A549 (cell line): ENCODE measurements around the gene BOC. TPM values are rescaled to one million over a fixed set of nuclear protein-coding genes. Genes with fewer than 3 reads are reported as not detected.

Experiments
- ATAC-seq, 2 experiments: fragments of 200-7000 bp in 1 of 2; fragments of >200 bp in 1 of 2; cut with Nextera tagmentation in 1 of 2; cut with Tn5 transposase in 1 of 2; 3 replicates each; pipeline versions ENCODE4 v1.8.0 to v1.9.1; 2018 to 2020; ENCODE audit warnings: mild to moderate bottlenecking in 1 of 2, moderate library complexity in 1 of 2
- CTCF ChIA-PET: fragments of 300-600 bp; sonication (Branson Sonifier 250); formaldehyde crosslinking; extraction: SDS; loops from one replicate; lab custom pipeline; 2021; ENCODE audit warnings: antibody characterized with exemption, inconsistent platforms; lab: Yijun Ruan, JAX
- POLR2A ChIA-PET: fragments of 350-600 bp; formaldehyde crosslinking; extraction: SDS; loops from one replicate; lab custom pipeline; 2021; ENCODE audit warnings: antibody characterized with exemption, inconsistent platforms; lab: Yijun Ruan, JAX
- DNase-seq, 2 experiments: peaks; one replicate each; pipeline versions ENCODE4 v3.0.0 to v3.0.0-alpha.2; 2011 to 2016; ENCODE audit warnings: low read depth in 1 of 2, low spot score in 1 of 2
- FAIRE-seq: peaks from 2 replicates; lab custom pipeline; 2011; peaks lifted over from hg19 to GRCh38; lab: Jason Lieb, UNC
- H3K27ac ChIP-seq, 2 experiments: fragments of >200 bp; sonication (Bioruptor Twin); formaldehyde crosslinking; 3 replicates each; pipeline ENCODE4 v1.5.1; 2016 to 2017
- H3K4me1 ChIP-seq: fragments of >200 bp; sonication (Bioruptor Twin); formaldehyde crosslinking; 3 replicates; pipeline ENCODE4 v1.6.1; 2016
- H3K4me2 ChIP-seq: fragments of >200 bp; sonication (Bioruptor Twin); formaldehyde crosslinking; 3 replicates; pipeline ENCODE4 v1.6.1; 2016
- H3K4me3 ChIP-seq: fragments of >200 bp; sonication (Bioruptor Twin); formaldehyde crosslinking; 3 replicates; pipeline ENCODE4 v1.5.1; 2016
- H3K9me3 ChIP-seq: fragments of >200 bp; sonication (Bioruptor Twin); formaldehyde crosslinking; 3 replicates; pipeline ENCODE4 v1.6.1; 2016
- CBX2 ChIP-seq: fragments of 200-600 bp; sonication (generic); IDR thresholded peaks from 2 replicates; pipeline ENCODE4 v1.6.1; 2016; ENCODE audit warnings: low read depth, mild to moderate bottlenecking, borderline replicate concordance
- CHD2 ChIP-seq: fragments of 150-350 bp; IDR thresholded peaks from 2 replicates; pipeline ENCODE4 v1.6.1; 2014; ENCODE audit warnings: low read length; ENCODE audit not compliant: partially characterized antibody
- CHD4 ChIP-seq: fragments of 200-600 bp; sonication (generic); IDR thresholded peaks from 2 replicates; pipeline ENCODE4 v1.6.1; 2016; ENCODE audit warnings: antibody characterized with exemption, mild to moderate bottlenecking, borderline replicate concordance
- EP300 ChIP-seq, 2 experiments: fragments of >200 bp; sonication (Bioruptor Twin); formaldehyde crosslinking; IDR thresholded peaks; 2 replicates in 1 of 2; 3 replicates in 1 of 2; pipeline ENCODE4 v1.6.1; 2016 to 2017
- HDAC2 ChIP-seq: fragments of 200-600 bp; sonication (generic); IDR thresholded peaks from 2 replicates; pipeline ENCODE4 v1.6.1; 2016
- HEYL ChIP-seq: fragments of 250-450 bp; sonication (Bioruptor Pico); IDR thresholded peaks from 2 replicates; pipeline ENCODE4 v1.8.0; 2021; ENCODE audit warnings: mild to moderate bottlenecking, moderate library complexity
- HOXA7 ChIP-seq: fragments of 250-450 bp; sonication (Bioruptor Pico); IDR thresholded peaks from 2 replicates; pipeline ENCODE4 v1.5.0; 2020; ENCODE audit warnings: mild to moderate bottlenecking, moderate library complexity
- HOXB5 ChIP-seq: fragments of 250-450 bp; sonication (Bioruptor Pico); IDR thresholded peaks from 2 replicates; pipeline ENCODE4 v1.5.0; 2020; ENCODE audit warnings: mild to moderate bottlenecking, moderate library complexity
- JUN ChIP-seq, 2 experiments: fragments of >200 bp; sonication (Bioruptor Twin); formaldehyde crosslinking; IDR thresholded peaks; 2 replicates in 1 of 2; 3 replicates in 1 of 2; pipeline ENCODE4 v1.6.1; 2016 to 2017
- PHF8 ChIP-seq: fragments of 200-600 bp; sonication (generic); IDR thresholded peaks from 2 replicates; pipeline ENCODE4 v1.6.1; 2016; ENCODE audit warnings: low read depth, mild to moderate bottlenecking, antibody characterized with exemption, moderate library complexity, borderline replicate concordance
- POLR2A ChIP-seq: IDR thresholded peaks from 2 replicates; pipeline ENCODE4 v1.6.1; 2012; ENCODE audit warnings: mild to moderate bottlenecking, low read length
- POLR2AphosphoS2 ChIP-seq: conservative IDR thresholded peaks from 2 replicates; pipeline ENCODE4 v1.6.1; 2012; ENCODE audit warnings: low read length, improper control_type of control experiment, inconsistent platforms
- RFX5 ChIP-seq: fragments of 450-650 bp; IDR thresholded peaks from 2 replicates; pipeline ENCODE4 v1.7.1; 2014; ENCODE audit warnings: antibody characterized with exemption, mild to moderate bottlenecking, moderate library complexity
- RNF2 ChIP-seq: fragments of 200-600 bp; sonication (generic); IDR thresholded peaks from 2 replicates; pipeline ENCODE4 v1.6.1; 2016; ENCODE audit warnings: low read depth, mild to moderate bottlenecking, antibody characterized with exemption, moderate library complexity, borderline replicate concordance
- SMC3 ChIP-seq: fragments of >200 bp; sonication (Bioruptor Twin); formaldehyde crosslinking; IDR thresholded peaks from 3 replicates; pipeline ENCODE4 v1.6.1; 2018; ENCODE audit warnings: inconsistent platforms
- SREBF2 ChIP-seq: fragments of 450-650 bp; IDR thresholded peaks from 2 replicates; pipeline ENCODE4 v1.6.1; 2014; ENCODE audit warnings: mild to moderate bottlenecking, moderate library complexity
- TP53 ChIP-seq: fragments of 250-450 bp; sonication (Bioruptor Pico); IDR thresholded peaks from 2 replicates; pipeline ENCODE4 v1.5.0; 2021; ENCODE audit warnings: mild to moderate bottlenecking, moderate library complexity
- ZFP36 ChIP-seq: fragments of 450-650 bp; IDR thresholded peaks from 2 replicates; pipeline ENCODE4 v1.6.1; 2014; ENCODE audit warnings: borderline replicate concordance; ENCODE audit not compliant: partially characterized antibody
- ZNF302 ChIP-seq: fragments of 250-450 bp; sonication (Bioruptor Pico); IDR thresholded peaks from 2 replicates; pipeline ENCODE4 v1.9.0; 2021; ENCODE audit warnings: inconsistent platforms, mild to moderate bottlenecking, moderate library complexity
- WGBS: methylation state at CpG from one replicate; pipeline ENCODE4 v1.1.6; 2017; ENCODE audit errors: missing lambda C conversion rate; 5-methylcytosine and 5-hydroxymethylcytosine counted together
- polyA plus RNA-seq, 4 experiments: library from polyadenylated mRNA; depleted of rRNA in 3 of 4; stranded (reverse); fragments of >200 nt; fragmentation: RNase III in 1 of 4; extraction: RNeasy Plus Mini Kit Qiagen cat#74134 plus additional on column Dnase treatment in 1 of 4; gene quantifications; 2 replicates in 3 of 4; 3 replicates in 1 of 4; pipeline ENCODE4 v1.2.3, GENCODE V29; 2011 to 2017
- TF ChIP-seq, protein P1 (sequence below): fragments of >200 bp; sonication (Bioruptor Twin); formaldehyde crosslinking; IDR thresholded peaks from 3 replicates; pipeline ENCODE4 v1.6.1; 2016
- TF ChIP-seq, protein P2 (sequence below): fragments of 250-450 bp; sonication (Bioruptor Pico); IDR thresholded peaks from 2 replicates; pipeline ENCODE4 v1.5.0; 2021; ENCODE audit warnings: mild to moderate bottlenecking, moderate library complexity, borderline replicate concordance
- TF ChIP-seq, protein P3 (sequence below): fragments of >200 bp; sonication (Bioruptor Twin); formaldehyde crosslinking; IDR thresholded peaks from 3 replicates; pipeline ENCODE4 v1.5.1; 2016
- TF ChIP-seq, protein P4 (sequence below): fragments of >200 bp; sonication (Bioruptor Twin); formaldehyde crosslinking; IDR thresholded peaks from 2 replicates; pipeline ENCODE4 v1.6.1; 2016

BOC gene
- polyA plus RNA-seq, 2 of the 4 experiments (the other 2 are of a cell fraction), result 4.0 TPM

DNA sequence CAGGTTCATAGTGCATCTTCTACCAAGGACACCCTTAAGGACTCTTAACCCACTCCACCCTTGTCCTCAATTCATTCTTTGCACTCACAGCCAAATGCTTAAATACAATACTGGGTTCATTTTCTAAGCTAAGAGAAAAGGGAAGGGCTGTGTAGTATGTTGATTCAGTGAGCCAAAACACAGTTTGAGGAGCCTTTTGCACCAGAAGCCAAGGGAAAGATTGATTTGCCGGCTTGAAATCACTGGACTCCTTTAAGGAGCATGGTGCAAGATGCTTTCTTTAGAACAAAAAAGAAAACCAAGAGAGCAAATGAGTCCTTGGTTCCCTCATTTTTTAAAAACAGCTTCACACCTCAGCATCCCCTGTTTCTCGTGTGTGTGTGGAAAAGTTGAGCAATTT is 47.8 kb downstream of the BOC start:
- ChIA-PET CTCF (interaction anchor here (1.1 to 2.4 kb wide), 2 partner anchors 10 to 12 kb away, joined by 4 to 7 read pairs; no protein-coding TSS in a partner anchor), POLR2A (no interaction called here)
- WGBS, result 69% methylated on average over 2 of the region's 2 CpGs
- TF ChIP-seq CHD4 (no peak), POLR2AphosphoS2 (no peak), CBX2 (no peak), SREBF2 (no peak), ZFP36 (no peak), HOXA7 (CRISPR knock-in tag) (no peak), PHF8 (no peak), ZNF302 (CRISPR knock-in tag) (no peak), RFX5 (no peak), JUN (IDR thresholded peaks at IDR 0.05) (no peak)
- TF ChIP-seq, protein P1, sequence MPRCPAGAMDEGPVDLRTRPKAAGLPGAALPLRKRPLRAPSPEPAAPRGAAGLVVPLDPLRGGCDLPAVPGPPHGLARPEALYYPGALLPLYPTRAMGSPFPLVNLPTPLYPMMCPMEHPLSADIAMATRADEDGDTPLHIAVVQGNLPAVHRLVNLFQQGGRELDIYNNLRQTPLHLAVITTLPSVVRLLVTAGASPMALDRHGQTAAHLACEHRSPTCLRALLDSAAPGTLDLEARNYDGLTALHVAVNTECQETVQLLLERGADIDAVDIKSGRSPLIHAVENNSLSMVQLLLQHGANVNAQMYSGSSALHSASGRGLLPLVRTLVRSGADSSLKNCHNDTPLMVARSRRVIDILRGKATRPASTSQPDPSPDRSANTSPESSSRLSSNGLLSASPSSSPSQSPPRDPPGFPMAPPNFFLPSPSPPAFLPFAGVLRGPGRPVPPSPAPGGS, result no peak
- TF ChIP-seq, protein P2, sequence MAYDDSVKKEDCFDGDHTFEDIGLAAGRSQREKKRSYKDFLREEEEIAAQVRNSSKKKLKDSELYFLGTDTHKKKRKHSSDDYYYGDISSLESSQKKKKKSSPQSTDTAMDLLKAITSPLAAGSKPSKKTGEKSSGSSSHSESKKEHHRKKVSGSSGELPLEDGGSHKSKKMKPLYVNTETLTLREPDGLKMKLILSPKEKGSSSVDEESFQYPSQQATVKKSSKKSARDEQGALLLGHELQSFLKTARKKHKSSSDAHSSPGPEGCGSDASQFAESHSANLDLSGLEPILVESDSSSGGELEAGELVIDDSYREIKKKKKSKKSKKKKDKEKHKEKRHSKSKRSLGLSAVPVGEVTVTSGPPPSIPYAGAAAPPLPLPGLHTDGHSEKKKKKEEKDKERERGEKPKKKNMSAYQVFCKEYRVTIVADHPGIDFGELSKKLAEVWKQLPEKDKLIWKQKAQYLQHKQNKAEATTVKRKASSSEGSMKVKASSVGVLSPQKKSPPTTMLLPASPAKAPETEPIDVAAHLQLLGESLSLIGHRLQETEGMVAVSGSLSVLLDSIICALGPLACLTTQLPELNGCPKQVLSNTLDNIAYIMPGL (CRISPR knock-in tag), result no peak
- no peak for DNase-seq
- ATAC-seq, result no peak
- no peaks in the 10 kb centered on the region for H3K9me3 ChIP-seq
- H3K4me3 ChIP-seq, result no peak overlapping the region
- FAIRE-seq, result no peak
- no peak overlapping the region for H3K27ac ChIP-seq
- H3K4me2 ChIP-seq, result no peak overlapping the region
- H3K4me1 ChIP-seq, result no peaks in the 10 kb centered on the region

DNA sequence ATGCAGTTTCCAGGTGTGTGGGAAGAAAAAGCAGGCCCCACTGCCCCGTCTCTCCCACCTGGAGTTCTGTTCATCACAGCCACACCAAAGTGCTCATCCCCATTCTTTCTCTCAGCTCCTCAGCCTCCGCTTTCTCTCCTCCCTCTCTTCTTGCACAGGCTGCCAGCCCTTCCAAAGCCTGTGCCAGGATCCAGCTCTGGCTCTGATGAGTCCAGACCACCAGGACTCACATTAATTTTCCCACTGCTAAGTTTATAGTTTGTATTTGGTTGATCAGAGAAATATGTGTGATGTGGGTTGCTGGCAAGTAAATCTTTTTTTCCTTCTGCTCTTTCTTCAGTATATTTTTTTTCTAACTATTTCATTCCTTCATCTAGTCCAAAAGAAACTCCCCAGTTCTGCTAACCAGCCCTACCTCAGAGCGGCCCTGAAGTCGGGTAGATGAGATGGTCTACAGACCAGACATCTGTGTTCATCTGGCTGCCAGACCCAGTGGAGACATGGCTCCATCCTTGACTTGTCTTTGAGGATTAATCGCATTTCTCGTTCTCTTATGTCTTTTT is 49.8 kb downstream of the BOC start:
- Histone ChIP-seq H3K4me3 (no peak overlapping the region), H3K9me3 (no peaks in the 10 kb centered on the region)
- POLR2A ChIA-PET, result no interaction called here
- WGBS, result 64% methylated on average over 6 of the region's 6 CpGs
- ATAC-seq, result no peak
- TF ChIP-seq, protein P2 (CRISPR knock-in tag), result no peak
- no peak for TF ChIP-seq SREBF2
- TF ChIP-seq, all 56 proteins: peak for 0
- CTCF ChIA-PET, result interaction anchor here (1.0 kb wide), 1 partner anchor 26 kb away, joined by 4 read pairs; no protein-coding TSS in a partner anchor
- FAIRE-seq (no peak), DNase-seq (no peak)
- Histone ChIP-seq H3K4me1 (no peaks in the 10 kb centered on the region), H3K27ac (no peak overlapping the region), H3K4me2 (no peak overlapping the region)

DNA sequence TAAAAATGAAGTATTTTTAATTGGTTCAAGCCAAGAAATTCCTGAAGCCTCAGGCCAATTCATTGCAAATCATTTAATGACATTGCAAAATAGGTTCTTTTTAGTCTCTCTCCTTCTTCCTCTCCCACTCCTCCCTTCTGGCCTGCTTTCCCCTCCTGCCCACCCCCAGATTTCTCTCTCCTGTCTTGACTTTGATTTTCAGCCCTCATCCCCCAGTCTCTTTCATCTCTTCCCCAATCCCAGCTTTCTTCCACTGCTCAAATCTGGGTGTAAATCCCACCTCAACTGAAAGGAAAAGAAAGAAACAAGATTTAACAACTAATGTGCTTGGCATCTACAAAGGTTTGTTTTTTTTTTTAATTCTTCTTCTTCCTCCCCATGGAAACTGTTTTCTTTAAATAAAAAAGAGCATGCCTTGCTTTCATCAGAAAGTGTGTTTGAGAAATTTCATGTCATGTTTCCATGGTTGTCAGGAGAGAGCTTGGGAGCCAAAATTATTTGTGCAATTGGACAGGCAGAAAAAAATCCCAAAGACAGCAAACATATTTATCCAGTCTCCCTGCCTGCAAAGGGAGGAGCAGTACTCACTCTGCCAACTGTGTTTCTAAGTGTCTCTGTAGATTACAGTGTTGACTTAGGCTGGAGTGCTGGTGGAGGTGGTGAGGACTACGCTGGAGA is 50.4 kb downstream of the BOC start:
- FAIRE-seq (no peak), DNase-seq (no peak), ATAC-seq (no peak)
- CTCF ChIA-PET, result interaction anchor here (1.0 to 1.4 kb wide), 2 partner anchors 27 kb away, joined by 4 to 5 read pairs; no protein-coding TSS in a partner anchor
- H3K4me2 ChIP-seq, result no peak overlapping the region
- H3K4me1 ChIP-seq, result no peaks in the 10 kb centered on the region
- H3K4me3 ChIP-seq, result no peak overlapping the region
- POLR2A ChIA-PET, result no interaction called here
- no peak overlapping the region for H3K27ac ChIP-seq
- 83% methylated on average over 1 of the region's 1 CpG for WGBS
- no peaks in the 10 kb centered on the region for H3K9me3 ChIP-seq
- TF ChIP-seq, protein P3, sequence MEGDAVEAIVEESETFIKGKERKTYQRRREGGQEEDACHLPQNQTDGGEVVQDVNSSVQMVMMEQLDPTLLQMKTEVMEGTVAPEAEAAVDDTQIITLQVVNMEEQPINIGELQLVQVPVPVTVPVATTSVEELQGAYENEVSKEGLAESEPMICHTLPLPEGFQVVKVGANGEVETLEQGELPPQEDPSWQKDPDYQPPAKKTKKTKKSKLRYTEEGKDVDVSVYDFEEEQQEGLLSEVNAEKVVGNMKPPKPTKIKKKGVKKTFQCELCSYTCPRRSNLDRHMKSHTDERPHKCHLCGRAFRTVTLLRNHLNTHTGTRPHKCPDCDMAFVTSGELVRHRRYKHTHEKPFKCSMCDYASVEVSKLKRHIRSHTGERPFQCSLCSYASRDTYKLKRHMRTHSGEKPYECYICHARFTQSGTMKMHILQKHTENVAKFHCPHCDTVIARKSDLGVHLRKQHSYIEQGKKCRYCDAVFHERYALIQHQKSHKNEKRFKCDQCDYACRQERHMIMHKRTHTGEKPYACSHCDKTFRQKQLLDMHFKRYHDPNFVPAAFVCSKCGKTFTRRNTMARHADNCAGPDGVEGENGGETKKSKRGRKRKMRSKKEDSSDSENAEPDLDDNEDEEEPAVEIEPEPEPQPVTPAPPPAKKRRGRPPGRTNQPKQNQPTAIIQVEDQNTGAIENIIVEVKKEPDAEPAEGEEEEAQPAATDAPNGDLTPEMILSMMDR, result no peak
- TF ChIP-seq, protein P4, sequence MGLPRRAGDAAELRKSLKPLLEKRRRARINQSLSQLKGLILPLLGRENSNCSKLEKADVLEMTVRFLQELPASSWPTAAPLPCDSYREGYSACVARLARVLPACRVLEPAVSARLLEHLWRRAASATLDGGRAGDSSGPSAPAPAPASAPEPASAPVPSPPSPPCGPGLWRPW, result no peak
- TF ChIP-seq CHD4 (no peak), EP300 (IDR thresholded peaks at IDR 0.05) (no peak), HOXB5 (CRISPR knock-in tag) (no peak), SMC3 (no peak), POLR2A (no peak), HEYL (CRISPR knock-in tag) (no peak), HDAC2 (no peak), ZNF302 (CRISPR knock-in tag) (no peak), TP53 (no peak), CHD2 (no peak), POLR2AphosphoS2 (no peak), RNF2 (no peak)
- TF ChIP-seq, protein P2 (CRISPR knock-in tag), result no peak
